DOHH2 (cell line): ENCODE results near the gene SIGLEC11.
"Not testable (repeated sequence)": the region's sequence is repeated elsewhere in the genome, so short reads cannot be mapped to it uniquely, and the experiment has no call there.

Source experiments
- EZH2phosphoT487 ChIP-seq: fragments of 200-600 bp; sonication (generic); IDR thresholded peaks from 2 replicates; pipeline ENCODE4 v1.6.1; 2017; ENCODE audit warnings: borderline replicate concordance, mild to moderate bottlenecking, antibody characterized with exemption, low read length, moderate library complexity, mixed read lengths
- TF ChIP-seq, protein P1 (sequence below): fragments of 200-600 bp; sonication (generic); IDR thresholded peaks from one replicate; pipeline ENCODE4 v1.5.1; 2014; ENCODE audit warnings: antibody characterized with exemption, mild to moderate bottlenecking, low read depth, low read length; ENCODE audit not compliant: poor library complexity, severe bottlenecking

DNA sequence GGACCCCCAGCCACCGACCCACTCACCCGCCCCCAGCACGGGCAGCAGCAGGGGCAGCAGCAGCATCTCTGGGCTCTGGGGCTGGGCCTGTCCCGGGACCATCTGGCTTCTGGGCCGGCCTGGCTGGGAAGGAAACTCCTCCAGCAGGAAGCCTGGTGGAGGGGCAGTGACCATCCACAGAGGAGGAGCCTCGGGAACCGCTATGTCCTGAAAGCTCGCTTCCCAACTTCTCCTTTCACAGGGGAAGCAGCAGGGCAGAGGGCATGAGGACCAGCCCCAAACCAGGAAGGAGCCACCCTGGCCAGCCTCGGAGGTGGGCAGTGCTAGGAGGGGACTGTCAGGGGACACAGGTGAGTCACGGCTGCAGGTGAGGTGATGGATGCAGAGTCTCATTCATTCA, at the start of gene SIGLEC11:
- TF ChIP-seq, protein P1, sequence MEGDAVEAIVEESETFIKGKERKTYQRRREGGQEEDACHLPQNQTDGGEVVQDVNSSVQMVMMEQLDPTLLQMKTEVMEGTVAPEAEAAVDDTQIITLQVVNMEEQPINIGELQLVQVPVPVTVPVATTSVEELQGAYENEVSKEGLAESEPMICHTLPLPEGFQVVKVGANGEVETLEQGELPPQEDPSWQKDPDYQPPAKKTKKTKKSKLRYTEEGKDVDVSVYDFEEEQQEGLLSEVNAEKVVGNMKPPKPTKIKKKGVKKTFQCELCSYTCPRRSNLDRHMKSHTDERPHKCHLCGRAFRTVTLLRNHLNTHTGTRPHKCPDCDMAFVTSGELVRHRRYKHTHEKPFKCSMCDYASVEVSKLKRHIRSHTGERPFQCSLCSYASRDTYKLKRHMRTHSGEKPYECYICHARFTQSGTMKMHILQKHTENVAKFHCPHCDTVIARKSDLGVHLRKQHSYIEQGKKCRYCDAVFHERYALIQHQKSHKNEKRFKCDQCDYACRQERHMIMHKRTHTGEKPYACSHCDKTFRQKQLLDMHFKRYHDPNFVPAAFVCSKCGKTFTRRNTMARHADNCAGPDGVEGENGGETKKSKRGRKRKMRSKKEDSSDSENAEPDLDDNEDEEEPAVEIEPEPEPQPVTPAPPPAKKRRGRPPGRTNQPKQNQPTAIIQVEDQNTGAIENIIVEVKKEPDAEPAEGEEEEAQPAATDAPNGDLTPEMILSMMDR: not testable (repeated sequence)
- TF ChIP-seq EZH2phosphoT487: not testable (repeated sequence)
